ENCODE measurements around the gene FKBP8.

DNA sequence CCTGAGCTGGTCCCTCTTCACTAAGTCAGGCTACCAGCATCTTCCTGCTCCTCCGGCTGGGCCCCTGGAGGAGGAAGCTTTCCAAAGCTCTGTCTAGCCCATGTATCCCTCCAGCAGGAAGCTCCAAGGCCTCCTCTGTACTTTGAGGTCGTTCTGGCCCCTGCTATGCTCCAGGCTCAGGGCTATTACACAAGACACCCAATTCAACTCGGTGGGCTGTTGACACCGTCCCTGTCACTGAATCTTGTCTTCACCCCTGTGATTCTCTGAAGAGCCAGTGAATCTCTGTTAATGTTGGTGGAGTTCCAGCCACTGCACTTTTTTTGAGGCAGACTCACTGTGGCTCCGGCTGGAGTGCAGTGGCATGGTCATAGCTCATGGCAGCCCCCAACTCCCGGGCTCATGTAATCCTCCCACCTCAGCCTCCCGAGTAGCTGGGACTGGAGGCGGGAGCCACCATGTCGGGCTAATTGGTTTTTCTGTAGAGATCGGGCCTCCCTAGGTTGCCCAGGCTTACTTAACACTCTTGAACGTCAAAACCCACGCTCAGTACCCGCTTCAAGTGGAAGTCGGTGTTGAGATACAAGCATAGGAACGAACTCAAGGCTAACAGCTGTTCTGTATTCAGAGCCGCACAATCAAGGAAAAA is 44.7 kb upstream of the FKBP8 start:
- TF ChIP-seq, protein P1, sequence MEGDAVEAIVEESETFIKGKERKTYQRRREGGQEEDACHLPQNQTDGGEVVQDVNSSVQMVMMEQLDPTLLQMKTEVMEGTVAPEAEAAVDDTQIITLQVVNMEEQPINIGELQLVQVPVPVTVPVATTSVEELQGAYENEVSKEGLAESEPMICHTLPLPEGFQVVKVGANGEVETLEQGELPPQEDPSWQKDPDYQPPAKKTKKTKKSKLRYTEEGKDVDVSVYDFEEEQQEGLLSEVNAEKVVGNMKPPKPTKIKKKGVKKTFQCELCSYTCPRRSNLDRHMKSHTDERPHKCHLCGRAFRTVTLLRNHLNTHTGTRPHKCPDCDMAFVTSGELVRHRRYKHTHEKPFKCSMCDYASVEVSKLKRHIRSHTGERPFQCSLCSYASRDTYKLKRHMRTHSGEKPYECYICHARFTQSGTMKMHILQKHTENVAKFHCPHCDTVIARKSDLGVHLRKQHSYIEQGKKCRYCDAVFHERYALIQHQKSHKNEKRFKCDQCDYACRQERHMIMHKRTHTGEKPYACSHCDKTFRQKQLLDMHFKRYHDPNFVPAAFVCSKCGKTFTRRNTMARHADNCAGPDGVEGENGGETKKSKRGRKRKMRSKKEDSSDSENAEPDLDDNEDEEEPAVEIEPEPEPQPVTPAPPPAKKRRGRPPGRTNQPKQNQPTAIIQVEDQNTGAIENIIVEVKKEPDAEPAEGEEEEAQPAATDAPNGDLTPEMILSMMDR (IDR thresholded peaks at IDR 0.05; ENCODE audit: low read depth, low read length), result no peak
- no peak for TF ChIP-seq EZH2phosphoT487 (IDR thresholded peaks at IDR 0.05; ENCODE audit: low read depth)
